Activated CD4-positive, alpha-beta T cell treated with anti-CD3 and anti-CD28 coated beads, Interleukin-2, Interleukin-6, amounts not matched to agents 100 ng/mL and 50 ng/mL, durations not matched to agents 16 hours and 8 hours (primary cell): ENCODE data around the gene HOXB4.
"Not testable (repeated sequence)": the region's sequence is repeated elsewhere in the genome, so short reads cannot be mapped to it uniquely, and the experiment has no call there.

Experiments used
- DNase-seq: peaks from one replicate; pipeline ENCODE4 v3.0.0-alpha.2; 2020

Gene HOXB4

GRCh38 chr17:48543854-48544348 lies 34.2 kb downstream of the HOXB4 start:
- no peak for DNase-seq

GRCh38 chr17:48543107-48543853 lies 34.9 kb downstream of the HOXB4 start:
- DNase-seq, result peak; percentile 76

- no peak for DNase-seq
Observed at GRCh38 chr17:48542698-48543106, 35.4 kb downstream of the HOXB4 start.

GRCh38 chr17:48542114-48542656 lies 36.0 kb downstream of the HOXB4 start:
- DNase-seq, result peak; percentile 53

GRCh38 chr17:48541577-48542113 lies 36.5 kb downstream of the HOXB4 start:
- peak; percentile 43 for DNase-seq

- DNase-seq, result peak; percentile 21
Observed at GRCh38 chr17:48541036-48541576, 37.0 kb downstream of the HOXB4 start.

GRCh38 chr17:48540213-48540612 lies 37.9 kb downstream of the HOXB4 start:
- DNase-seq, result no peak

- no peak for DNase-seq
Observed at GRCh38 chr17:48539177-48539576, 39.0 kb downstream of the HOXB4 start.

GRCh38 chr17:48537316-48537715 lies 40.8 kb downstream of the HOXB4 start:
- no peak for DNase-seq

- DNase-seq, result not testable (repeated sequence)
Observed at GRCh38 chr17:48535793-48536559, 42.2 kb downstream of the HOXB4 start.

GRCh38 chr17:48532261-48532660 lies 45.9 kb downstream of the HOXB4 start:
- no peak for DNase-seq

GRCh38 chr17:48530887-48531272 lies 47.3 kb downstream of the HOXB4 start, which contains the start of gene HOXB1:
Gene HOXB1 (minus strand): TSS chr17:48531011. CDS start chr17:48530904, 107 bp downstream.
- DNase-seq, result no peak

GRCh38 chr17:48530208-48530886 lies 47.8 kb downstream of the HOXB4 start:
- DNase-seq, result no peak

GRCh38 chr17:48529683-48530009 lies 48.5 kb downstream of the HOXB4 start:
- no peak for DNase-seq

GRCh38 chr17:48528936-48529682 lies 49.0 kb downstream of the HOXB4 start:
- DNase-seq, result no peak

- no peak for DNase-seq
Observed at GRCh38 chr17:48528153-48528935, 49.8 kb downstream of the HOXB4 start.

- no peak for DNase-seq
Observed at GRCh38 chr17:48527547-48527932, 50.6 kb downstream of the HOXB4 start.

- no peak for DNase-seq
Observed at GRCh38 chr17:48526608-48527546, 51.3 kb downstream of the HOXB4 start.
